Stomach (tissue), 9 donors: ENCODE measurements around the gene SYT7. TPM values are rescaled to one million over a fixed set of nuclear protein-coding genes. Genes with fewer than 3 reads are reported as not detected.
A peak's percentile ranks its signal among the peaks of the same experiment; 100 is the strongest.

ENCODE experiments used
- DNase-seq, 2 donors: peaks; one replicate each; pipeline versions ENCODE4 v3.0.0 to v3.0.0-alpha.2; 2013 to 2019
- H3K27ac ChIP-seq, 5 donors: fragments of 200-600 bp in 4 of 5; sonication (generic) in 4 of 5; one replicate each; pipeline ENCODE4 v1.5.1; 2013 to 2019; ENCODE audit warnings: mild to moderate bottlenecking in 1 of 5, moderate library complexity in 1 of 5
- H3K27me3 ChIP-seq, 3 donors: fragments of 200-600 bp; sonication (generic); one replicate each; pipeline ENCODE4 v1.5.1; 2017 to 2019; ENCODE audit warnings: mixed run types in 1 of 3
- H3K36me3 ChIP-seq, 4 donors: fragments of 200-600 bp; sonication (generic); 1 replicate in 3 of 4; 2 replicates in 1 of 4; pipeline ENCODE4 v1.5.1; 2016 to 2019
- H3K4me1 ChIP-seq, 4 donors: fragments of 200-600 bp; sonication (generic); one replicate each; pipeline ENCODE4 v1.5.1; 2016 to 2019
- H3K4me3 ChIP-seq, 4 donors: fragments of 200-600 bp; sonication (generic) in 3 of 4; one replicate each; pipeline ENCODE4 v1.5.1; 2016 to 2019; ENCODE audit warnings: mild to moderate bottlenecking in 1 of 4
- H3K9me3 ChIP-seq, 4 donors: fragments of 200-600 bp; sonication (generic); one replicate each; pipeline ENCODE4 v1.5.1; 2016 to 2019
- CTCF ChIP-seq, 7 experiments: fragments of 450-650 bp in 4 of 7; fragments of 200-600 bp in 3 of 7; sonication (generic) in 3 of 7; IDR thresholded peaks; one replicate each; pipeline ENCODE4 v1.5.1; 2016 to 2019; ENCODE audit warnings: antibody characterized with exemption in 7 of 7, control low read depth in 2 of 7, mild to moderate bottlenecking in 1 of 7
- EP300 ChIP-seq: sonication (generic); formaldehyde crosslinking; IDR thresholded peaks from one replicate; pipeline ENCODE4 v1.6.1; 2017; ENCODE audit warnings: antibody characterized with exemption
- POLR2A ChIP-seq, 4 donors: fragments of 450-650 bp; IDR thresholded peaks; one replicate each; pipeline ENCODE4 v1.6.1; 2016; ENCODE audit warnings: antibody characterized with exemption in 4 of 4, control low read depth in 2 of 4, mild to moderate bottlenecking in 1 of 4, moderate library complexity in 1 of 4
- POLR2AphosphoS5 ChIP-seq, 3 donors: sonication (generic); formaldehyde crosslinking; IDR thresholded peaks; one replicate each; pipeline ENCODE4 v1.6.1; 2016; ENCODE audit warnings: antibody characterized with exemption in 3 of 3
- WGBS, 5 donors: extraction: QIAGEN DNeasy Blood & Tissue Kit in 3 of 5; methylation state at CpG; one replicate each; pipeline versions ENCODE4 v1.1.5 to v1.1.7; 2013 to 2018; 5-methylcytosine and 5-hydroxymethylcytosine counted together
- intact Hi-C: fragments of 100-400 bp; cut with DNase I; formaldehyde crosslinking; loops from one replicate; pipeline ENCODE4 v1.15.1; 2023; ENCODE audit warnings: low total_unique reads
- polyA plus RNA-seq, 3 donors: library from polyadenylated mRNA; stranded (reverse); fragments of 200-250 nt; gene quantifications; one replicate each; pipeline ENCODE4 v1.2.3, GENCODE V29; 2013
- total RNA-seq, 5 donors: library from RNA; depleted of rRNA; stranded (reverse); fragments of >200 nt; gene quantifications; one replicate each; pipeline versions ENCODE4 v1.1.0 to v1.2.3, GENCODE V29; 2014 to 2016
- donor health status: healthy with polysubstance abuse.
- donor health status: Bipolar disorder and iron deficiency.
- donor health status: healthy.

The SYT7 gene
- total and polyA plus RNA-seq, 8 donors: 0.92 to 8.4 (median 1.4) TPM; not detected in 1

GRCh38 chr11:61596542-61596941, 15.7 kb upstream of the SYT7 start:
- Histone ChIP-seq H3K4me3 (no peak overlapping the region), H3K27me3 (peaks cover 0 to 63% (median 4%) of the 10 kb centered on the region in 3 donors), H3K36me3 (no peaks in the 10 kb centered on the region), H3K9me3 (no peaks in the 10 kb centered on the region), H3K27ac (no peak overlapping the region), H3K4me1 (peaks cover 0 to 5% (median 0%) of the 10 kb centered on the region in 4 donors)
- TF ChIP-seq CTCF (IDR thresholded peaks at IDR 0.05) (no peak), POLR2A (IDR thresholded peaks at IDR 0.05) (no peak), EP300 (no peak), POLR2AphosphoS5 (IDR thresholded peaks at IDR 0.05) (no peak)
- intact Hi-C loops: no loop called here
- 73 to 100% (median 81%) methylated on average over 1 of the region's 1 CpG for WGBS, 5 donors
- no peak for DNase-seq

- H3K27ac ChIP-seq: peak overlapping the region in 1 of 5 donors; percentile 26
- H3K4me3 ChIP-seq: no peak overlapping the region
Measured at GRCh38 chr11:61594907-61595257, 14.0 kb upstream of the SYT7 start.

GRCh38 chr11:61593151-61593550, 12.3 kb upstream of the SYT7 start:
- H3K27ac ChIP-seq: no peak overlapping the region
- no peak for TF ChIP-seq POLR2A (IDR thresholded peaks at IDR 0.05)
- H3K4me1 ChIP-seq: peaks cover under 1 to 8% (median 6%) of the 10 kb centered on the region in 4 donors
- H3K4me3 ChIP-seq: no peak overlapping the region
- peaks cover 0 to 49% (median 6%) of the 10 kb centered on the region in 3 donors for H3K27me3 ChIP-seq
- no peaks in the 10 kb centered on the region for H3K9me3 ChIP-seq
- 84 to 93% (median 89%) methylated on average over 2 of the region's 2 CpGs for WGBS, 5 donors
- no peaks in the 10 kb centered on the region for H3K36me3 ChIP-seq
- DNase-seq: no peak
- intact Hi-C loops: no loop called here

More at GRCh38 chr11:61594907-61595257, 14.0 kb upstream of the SYT7 start:
- TF ChIP-seq POLR2AphosphoS5 (IDR thresholded peaks at IDR 0.05) (no peak), CTCF (IDR thresholded peaks at IDR 0.05) (no peak), POLR2A (IDR thresholded peaks at IDR 0.05) (no peak)
- 49 to 70% (median 61%) methylated on average over 5 of the region's 5 CpGs for WGBS, 5 donors
- Histone ChIP-seq H3K36me3 (no peaks in the 10 kb centered on the region), H3K9me3 (no peaks in the 10 kb centered on the region), H3K27me3 (peaks cover 0 to 57% (median 4%) of the 10 kb centered on the region in 3 donors), H3K4me1 (peaks cover 0 to 5% (median 0%) of the 10 kb centered on the region in 4 donors)
- intact Hi-C loops: no loop called here
- DNase-seq: no peak

- H3K27ac ChIP-seq: no peak overlapping the region
- no peak for TF ChIP-seq POLR2A (IDR thresholded peaks at IDR 0.05)
- TF ChIP-seq CTCF (IDR thresholded peaks at IDR 0.05): no peak
- no peak for TF ChIP-seq EP300
- no peak for TF ChIP-seq POLR2AphosphoS5 (IDR thresholded peaks at IDR 0.05)
- no peaks in the 10 kb centered on the region for H3K36me3 ChIP-seq
- 67 to 84% (median 76%) methylated on average over 7 of the region's 7 CpGs for WGBS, 5 donors
- peaks cover 0 to 50% (median 12%) of the 10 kb centered on the region in 3 donors for H3K27me3 ChIP-seq
- DNase-seq: no peak
- peaks cover 10 to 18% (median 16%) of the 10 kb centered on the region in 4 donors for H3K4me1 ChIP-seq
- no peak overlapping the region for H3K4me3 ChIP-seq
- H3K9me3 ChIP-seq: no peaks in the 10 kb centered on the region
- intact Hi-C loops: no loop called here
Measured at GRCh38 chr11:61592176-61592575, 11.3 kb upstream of the SYT7 start.

- no peaks in the 10 kb centered on the region for H3K36me3 ChIP-seq
- H3K4me3 ChIP-seq: no peak overlapping the region
- no peak for DNase-seq
- no peaks in the 10 kb centered on the region for H3K9me3 ChIP-seq
- WGBS, 5 donors: 78 to 100% (median 92%) methylated on average over 5 of the region's 5 CpGs
- peaks cover 13 to 23% (median 19%) of the 10 kb centered on the region in 4 donors for H3K4me1 ChIP-seq
- intact Hi-C loops: no loop called here
- no peak for TF ChIP-seq CTCF (IDR thresholded peaks at IDR 0.05)
- TF ChIP-seq POLR2A (IDR thresholded peaks at IDR 0.05): no peak
- no peak for TF ChIP-seq POLR2AphosphoS5 (IDR thresholded peaks at IDR 0.05)
- no peak for TF ChIP-seq EP300
- peaks cover 0 to 36% (median 13%) of the 10 kb centered on the region in 3 donors for H3K27me3 ChIP-seq
- H3K27ac ChIP-seq: no peak overlapping the region
Measured at GRCh38 chr11:61589961-61590360, 9.1 kb upstream of the SYT7 start.
